ENCODE data around the gene ZNF410. TPM values are rescaled to one million over a fixed set of nuclear protein-coding genes. Genes with fewer than 3 reads are reported as not detected.
A peak's percentile ranks its signal among the peaks of the same experiment; 100 is the strongest.

Gene ZNF410
- total RNA-seq, 1 experiment from 2014 or later: 21.0 TPM

DNA sequence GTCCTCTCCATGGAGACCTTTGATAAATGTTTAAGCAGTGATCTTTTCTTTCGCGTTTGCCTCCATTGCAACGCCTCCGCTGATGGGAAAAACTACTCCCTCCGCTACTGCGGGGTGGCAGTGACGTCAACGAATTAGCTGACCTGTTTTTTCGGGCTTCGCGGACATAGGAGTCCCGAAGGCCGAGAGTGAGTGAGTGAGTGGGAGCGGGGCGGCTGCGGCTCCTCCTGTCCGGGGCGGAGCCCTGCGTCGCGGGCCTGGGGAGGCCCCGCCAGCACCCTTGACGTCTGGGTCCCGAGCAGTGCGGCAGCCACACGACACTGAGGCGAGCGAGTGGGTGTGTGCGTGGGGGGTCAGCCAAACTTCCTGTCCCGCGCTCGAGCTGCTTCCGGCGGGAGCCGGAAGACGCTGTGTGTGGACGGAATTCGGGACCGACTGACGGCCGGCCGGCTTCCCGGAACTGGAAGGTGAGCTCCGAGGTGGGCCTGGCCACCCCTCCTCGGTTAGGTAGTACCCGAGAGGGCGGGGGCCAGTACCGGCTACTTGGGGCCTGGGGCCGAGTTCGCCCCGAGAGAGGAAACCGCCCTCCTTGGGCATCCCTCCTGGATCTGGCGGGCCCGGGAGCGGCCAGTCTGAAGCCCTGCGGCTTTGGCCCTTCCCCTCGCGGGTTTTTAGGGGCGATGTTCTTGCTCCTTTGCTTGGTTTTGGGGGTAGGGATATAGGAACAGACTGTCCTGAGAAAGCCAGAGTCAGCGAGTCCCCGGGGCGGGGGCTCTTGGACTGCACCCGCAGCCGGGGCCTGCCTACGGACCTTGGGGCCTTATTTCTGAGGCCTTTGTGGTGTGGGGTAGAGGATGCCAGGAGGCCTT lies at the start of gene ZNF410 (continued):
- TF ChIP-seq, protein P1, sequence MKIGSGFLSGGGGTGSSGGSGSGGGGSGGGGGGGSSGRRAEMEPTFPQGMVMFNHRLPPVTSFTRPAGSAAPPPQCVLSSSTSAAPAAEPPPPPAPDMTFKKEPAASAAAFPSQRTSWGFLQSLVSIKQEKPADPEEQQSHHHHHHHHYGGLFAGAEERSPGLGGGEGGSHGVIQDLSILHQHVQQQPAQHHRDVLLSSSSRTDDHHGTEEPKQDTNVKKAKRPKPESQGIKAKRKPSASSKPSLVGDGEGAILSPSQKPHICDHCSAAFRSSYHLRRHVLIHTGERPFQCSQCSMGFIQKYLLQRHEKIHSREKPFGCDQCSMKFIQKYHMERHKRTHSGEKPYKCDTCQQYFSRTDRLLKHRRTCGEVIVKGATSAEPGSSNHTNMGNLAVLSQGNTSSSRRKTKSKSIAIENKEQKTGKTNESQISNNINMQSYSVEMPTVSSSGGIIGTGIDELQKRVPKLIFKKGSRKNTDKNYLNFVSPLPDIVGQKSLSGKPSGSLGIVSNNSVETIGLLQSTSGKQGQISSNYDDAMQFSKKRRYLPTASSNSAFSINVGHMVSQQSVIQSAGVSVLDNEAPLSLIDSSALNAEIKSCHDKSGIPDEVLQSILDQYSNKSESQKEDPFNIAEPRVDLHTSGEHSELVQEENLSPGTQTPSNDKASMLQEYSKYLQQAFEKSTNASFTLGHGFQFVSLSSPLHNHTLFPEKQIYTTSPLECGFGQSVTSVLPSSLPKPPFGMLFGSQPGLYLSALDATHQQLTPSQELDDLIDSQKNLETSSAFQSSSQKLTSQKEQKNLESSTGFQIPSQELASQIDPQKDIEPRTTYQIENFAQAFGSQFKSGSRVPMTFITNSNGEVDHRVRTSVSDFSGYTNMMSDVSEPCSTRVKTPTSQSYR (CRISPR knock-in tag; IDR thresholded peaks at IDR 0.05): no peak; the same call in 1 of the 2 replicates
- TF ChIP-seq ETV6 (CRISPR knock-in tag; IDR thresholded peaks at IDR 0.05): peak; percentile 100
- peak; percentile 52; the same call in 1 of the 2 replicates for TF ChIP-seq SP1 (CRISPR knock-in tag; conservative IDR thresholded peaks at IDR 0.05)
- no peak for TF ChIP-seq ZNF416 (CRISPR knock-in tag; IDR thresholded peaks at IDR 0.05)
- no peak for TF ChIP-seq CREB1 (CRISPR knock-in tag; IDR thresholded peaks at IDR 0.05)
- no peak; the same call in 1 of the 2 replicates for TF ChIP-seq ATF1 (CRISPR knock-in tag; IDR thresholded peaks at IDR 0.05)
- no peak for TF ChIP-seq ZNF396 (CRISPR knock-in tag; IDR thresholded peaks at IDR 0.05; ENCODE audit: borderline replicate concordance)
- no peak; the same call in 1 of the 2 replicates for TF ChIP-seq ESRRA (CRISPR knock-in tag; IDR thresholded peaks at IDR 0.05; ENCODE audit: borderline replicate concordance)
- TF ChIP-seq, protein P2, sequence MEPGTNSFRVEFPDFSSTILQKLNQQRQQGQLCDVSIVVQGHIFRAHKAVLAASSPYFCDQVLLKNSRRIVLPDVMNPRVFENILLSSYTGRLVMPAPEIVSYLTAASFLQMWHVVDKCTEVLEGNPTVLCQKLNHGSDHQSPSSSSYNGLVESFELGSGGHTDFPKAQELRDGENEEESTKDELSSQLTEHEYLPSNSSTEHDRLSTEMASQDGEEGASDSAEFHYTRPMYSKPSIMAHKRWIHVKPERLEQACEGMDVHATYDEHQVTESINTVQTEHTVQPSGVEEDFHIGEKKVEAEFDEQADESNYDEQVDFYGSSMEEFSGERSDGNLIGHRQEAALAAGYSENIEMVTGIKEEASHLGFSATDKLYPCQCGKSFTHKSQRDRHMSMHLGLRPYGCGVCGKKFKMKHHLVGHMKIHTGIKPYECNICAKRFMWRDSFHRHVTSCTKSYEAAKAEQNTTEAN (CRISPR knock-in tag; IDR thresholded peaks at IDR 0.05): no peak
- no peak for TF ChIP-seq SOX15 (CRISPR knock-in tag; IDR thresholded peaks at IDR 0.05)
- no peak for TF ChIP-seq NR2C2 (CRISPR knock-in tag; IDR thresholded peaks at IDR 0.05)
- TF ChIP-seq SMAD3 (CRISPR knock-in tag; IDR thresholded peaks at IDR 0.05; ENCODE audit: borderline replicate concordance): peak; percentile 82; the same call in 1 of the 2 replicates
- TF ChIP-seq EMX1 (CRISPR knock-in tag; IDR thresholded peaks at IDR 0.05): no peak
- peak; percentile 84 for TF ChIP-seq FOXK1 (CRISPR knock-in tag; IDR thresholded peaks at IDR 0.05)
- TF ChIP-seq, protein P3, sequence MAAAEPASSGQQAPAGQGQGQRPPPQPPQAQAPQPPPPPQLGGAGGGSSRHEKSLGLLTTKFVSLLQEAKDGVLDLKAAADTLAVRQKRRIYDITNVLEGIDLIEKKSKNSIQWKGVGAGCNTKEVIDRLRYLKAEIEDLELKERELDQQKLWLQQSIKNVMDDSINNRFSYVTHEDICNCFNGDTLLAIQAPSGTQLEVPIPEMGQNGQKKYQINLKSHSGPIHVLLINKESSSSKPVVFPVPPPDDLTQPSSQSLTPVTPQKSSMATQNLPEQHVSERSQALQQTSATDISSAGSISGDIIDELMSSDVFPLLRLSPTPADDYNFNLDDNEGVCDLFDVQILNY (CRISPR knock-in tag; IDR thresholded peaks at IDR 0.05): peak; percentile 66; the same call in 1 of the 2 replicates
- TF ChIP-seq, protein P4, sequence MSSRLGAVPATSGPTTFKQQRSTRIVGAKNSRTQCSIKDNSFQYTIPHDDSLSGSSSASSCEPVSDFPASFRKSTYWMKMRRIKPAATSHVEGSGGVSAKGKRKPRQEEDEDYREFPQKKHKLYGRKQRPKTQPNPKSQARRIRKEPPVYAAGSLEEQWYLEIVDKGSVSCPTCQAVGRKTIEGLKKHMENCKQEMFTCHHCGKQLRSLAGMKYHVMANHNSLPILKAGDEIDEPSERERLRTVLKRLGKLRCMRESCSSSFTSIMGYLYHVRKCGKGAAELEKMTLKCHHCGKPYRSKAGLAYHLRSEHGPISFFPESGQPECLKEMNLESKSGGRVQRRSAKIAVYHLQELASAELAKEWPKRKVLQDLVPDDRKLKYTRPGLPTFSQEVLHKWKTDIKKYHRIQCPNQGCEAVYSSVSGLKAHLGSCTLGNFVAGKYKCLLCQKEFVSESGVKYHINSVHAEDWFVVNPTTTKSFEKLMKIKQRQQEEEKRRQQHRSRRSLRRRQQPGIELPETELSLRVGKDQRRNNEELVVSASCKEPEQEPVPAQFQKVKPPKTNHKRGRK (CRISPR knock-in tag; IDR thresholded peaks at IDR 0.05; ENCODE audit: borderline replicate concordance): no peak
- TF ChIP-seq, protein P5, sequence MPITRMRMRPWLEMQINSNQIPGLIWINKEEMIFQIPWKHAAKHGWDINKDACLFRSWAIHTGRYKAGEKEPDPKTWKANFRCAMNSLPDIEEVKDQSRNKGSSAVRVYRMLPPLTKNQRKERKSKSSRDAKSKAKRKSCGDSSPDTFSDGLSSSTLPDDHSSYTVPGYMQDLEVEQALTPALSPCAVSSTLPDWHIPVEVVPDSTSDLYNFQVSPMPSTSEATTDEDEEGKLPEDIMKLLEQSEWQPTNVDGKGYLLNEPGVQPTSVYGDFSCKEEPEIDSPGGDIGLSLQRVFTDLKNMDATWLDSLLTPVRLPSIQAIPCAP (CRISPR knock-in tag; IDR thresholded peaks at IDR 0.05): no peak
- TF ChIP-seq, protein P6, sequence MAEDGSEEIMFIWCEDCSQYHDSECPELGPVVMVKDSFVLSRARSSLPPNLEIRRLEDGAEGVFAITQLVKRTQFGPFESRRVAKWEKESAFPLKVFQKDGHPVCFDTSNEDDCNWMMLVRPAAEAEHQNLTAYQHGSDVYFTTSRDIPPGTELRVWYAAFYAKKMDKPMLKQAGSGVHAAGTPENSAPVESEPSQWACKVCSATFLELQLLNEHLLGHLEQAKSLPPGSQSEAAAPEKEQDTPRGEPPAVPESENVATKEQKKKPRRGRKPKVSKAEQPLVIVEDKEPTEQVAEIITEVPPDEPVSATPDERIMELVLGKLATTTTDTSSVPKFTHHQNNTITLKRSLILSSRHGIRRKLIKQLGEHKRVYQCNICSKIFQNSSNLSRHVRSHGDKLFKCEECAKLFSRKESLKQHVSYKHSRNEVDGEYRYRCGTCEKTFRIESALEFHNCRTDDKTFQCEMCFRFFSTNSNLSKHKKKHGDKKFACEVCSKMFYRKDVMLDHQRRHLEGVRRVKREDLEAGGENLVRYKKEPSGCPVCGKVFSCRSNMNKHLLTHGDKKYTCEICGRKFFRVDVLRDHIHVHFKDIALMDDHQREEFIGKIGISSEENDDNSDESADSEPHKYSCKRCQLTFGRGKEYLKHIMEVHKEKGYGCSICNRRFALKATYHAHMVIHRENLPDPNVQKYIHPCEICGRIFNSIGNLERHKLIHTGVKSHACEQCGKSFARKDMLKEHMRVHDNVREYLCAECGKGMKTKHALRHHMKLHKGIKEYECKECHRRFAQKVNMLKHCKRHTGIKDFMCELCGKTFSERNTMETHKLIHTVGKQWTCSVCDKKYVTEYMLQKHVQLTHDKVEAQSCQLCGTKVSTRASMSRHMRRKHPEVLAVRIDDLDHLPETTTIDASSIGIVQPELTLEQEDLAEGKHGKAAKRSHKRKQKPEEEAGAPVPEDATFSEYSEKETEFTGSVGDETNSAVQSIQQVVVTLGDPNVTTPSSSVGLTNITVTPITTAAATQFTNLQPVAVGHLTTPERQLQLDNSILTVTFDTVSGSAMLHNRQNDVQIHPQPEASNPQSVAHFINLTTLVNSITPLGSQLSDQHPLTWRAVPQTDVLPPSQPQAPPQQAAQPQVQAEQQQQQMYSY (CRISPR knock-in tag; IDR thresholded peaks at IDR 0.05): no peak
- no peak for TF ChIP-seq NR3C1 (CRISPR knock-in tag; conservative IDR thresholded peaks at IDR 0.05; ENCODE audit: low read depth)
- peak; percentile 80 for TF ChIP-seq CREM (CRISPR knock-in tag; IDR thresholded peaks at IDR 0.05)
- TF ChIP-seq, protein P7, sequence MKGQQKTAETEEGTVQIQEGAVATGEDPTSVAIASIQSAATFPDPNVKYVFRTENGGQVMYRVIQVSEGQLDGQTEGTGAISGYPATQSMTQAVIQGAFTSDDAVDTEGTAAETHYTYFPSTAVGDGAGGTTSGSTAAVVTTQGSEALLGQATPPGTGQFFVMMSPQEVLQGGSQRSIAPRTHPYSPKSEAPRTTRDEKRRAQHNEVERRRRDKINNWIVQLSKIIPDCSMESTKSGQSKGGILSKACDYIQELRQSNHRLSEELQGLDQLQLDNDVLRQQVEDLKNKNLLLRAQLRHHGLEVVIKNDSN (CRISPR knock-in tag; IDR thresholded peaks at IDR 0.05): peak; percentile 44; the same call in 1 of the 2 replicates
- TF ChIP-seq, protein P8, sequence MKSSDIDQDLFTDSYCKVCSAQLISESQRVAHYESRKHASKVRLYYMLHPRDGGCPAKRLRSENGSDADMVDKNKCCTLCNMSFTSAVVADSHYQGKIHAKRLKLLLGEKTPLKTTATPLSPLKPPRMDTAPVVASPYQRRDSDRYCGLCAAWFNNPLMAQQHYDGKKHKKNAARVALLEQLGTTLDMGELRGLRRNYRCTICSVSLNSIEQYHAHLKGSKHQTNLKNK (CRISPR knock-in tag; IDR thresholded peaks at IDR 0.05): no peak
- TF ChIP-seq NFE2L1 (CRISPR knock-in tag; IDR thresholded peaks at IDR 0.05): 0 out of 2 replicates have a peak, but pooled peaks have one; percentile 32

Data from WTC11 (cell line).